Keratinocyte (primary cell): ENCODE measurements around the gene ITIH5. TPM values are rescaled to one million over a fixed set of nuclear protein-coding genes. Genes with fewer than 3 reads are reported as not detected.

ENCODE experiments used
- DNase-seq: peaks from one replicate; pipeline ENCODE4 v3.0.0-alpha.2; 2011; ENCODE audit warnings: low read depth, missing footprints, low spot score
- FAIRE-seq: peaks from 2 replicates; lab custom pipeline; 2011; peaks lifted over from hg19 to GRCh38; lab: Jason Lieb, UNC
- H2AFZ ChIP-seq: 2 replicates; pipeline ENCODE4 v1.6.0; 2012; ENCODE audit warnings: low read length, control low read depth, inconsistent platforms; ENCODE audit not compliant: control insufficient read depth
- H3K27ac ChIP-seq: 2 replicates; pipeline ENCODE4 v1.5.1; 2011; ENCODE audit warnings: low read length; ENCODE audit not compliant: control insufficient read depth, insufficient read depth
- H3K27me3 ChIP-seq: 3 replicates; pipeline ENCODE4 v1.6.0; 2011; ENCODE audit warnings: low read length; ENCODE audit not compliant: control insufficient read depth, insufficient read depth; ENCODE audit errors: extremely low read depth
- H3K36me3 ChIP-seq, 2 experiments: 2 replicates in 1 of 2; 3 replicates in 1 of 2; pipeline ENCODE4 v1.5.1; 2011; ENCODE audit warnings: low read length in 2 of 2, mild to moderate bottlenecking in 1 of 2; ENCODE audit not compliant: control insufficient read depth in 2 of 2, insufficient read depth in 2 of 2; ENCODE audit errors: extremely low read depth in 1 of 2
- H3K4me1 ChIP-seq: 3 replicates; pipeline ENCODE4 v1.5.1; 2011; ENCODE audit warnings: low read length; ENCODE audit not compliant: control insufficient read depth, insufficient read depth; ENCODE audit errors: extremely low read depth
- H3K4me2 ChIP-seq: 3 replicates; pipeline ENCODE4 v1.6.0; 2011; ENCODE audit warnings: low read depth, low read length; ENCODE audit not compliant: control insufficient read depth, insufficient read depth; ENCODE audit errors: extremely low read depth
- H3K4me3 ChIP-seq, 3 experiments: fragments of 200-600 bp in 1 of 3; sonication (generic) in 1 of 3; 2 replicates in 2 of 3; 3 replicates in 1 of 3; pipeline ENCODE4 v1.5.1; 2011 to 2016; ENCODE audit warnings: low read length in 3 of 3, mild to moderate bottlenecking in 3 of 3, control low read depth in 2 of 3, inconsistent platforms in 1 of 3, low read depth in 1 of 3, mixed read lengths in 1 of 3, mixed run types in 1 of 3, moderate library complexity in 1 of 3; ENCODE audit not compliant: control insufficient read depth in 2 of 3, insufficient read depth in 2 of 3; ENCODE audit errors: extremely low read depth in 1 of 3
- H3K79me2 ChIP-seq: 2 replicates; pipeline ENCODE4 v1.6.0; 2012; ENCODE audit warnings: low read length; ENCODE audit not compliant: control insufficient read depth, insufficient read depth
- H3K9ac ChIP-seq: 3 replicates; pipeline ENCODE4 v1.6.0; 2011; ENCODE audit warnings: low read length; ENCODE audit not compliant: control insufficient read depth, insufficient read depth; ENCODE audit errors: extremely low read depth
- H3K9me1 ChIP-seq: 3 replicates; pipeline ENCODE4 v1.6.0; 2011; ENCODE audit warnings: low read length; ENCODE audit not compliant: control insufficient read depth, insufficient read depth; ENCODE audit errors: extremely low read depth
- H3K9me3 ChIP-seq: 2 replicates; pipeline ENCODE4 v1.5.1; 2012; ENCODE audit warnings: low read depth, low read length; ENCODE audit not compliant: control insufficient read depth
- H4K20me1 ChIP-seq: 3 replicates; pipeline ENCODE4 v1.6.0; 2011; ENCODE audit warnings: low read length; ENCODE audit not compliant: control insufficient read depth, insufficient read depth; ENCODE audit errors: extremely low read depth
- EZH2 ChIP-seq: IDR thresholded peaks from one replicate; pipeline ENCODE4 v1.6.1; 2012; ENCODE audit warnings: inconsistent platforms, mild to moderate bottlenecking, low read length, moderate library complexity
- dilution Hi-C: fragments of 300-500 bp; cut with MboI; formaldehyde crosslinking; loops from one replicate; pipeline ENCODE4 v1.7.0; 2020; ENCODE audit warnings: low sequenced_read_pairs; ENCODE audit not compliant: extremely low pct_ligation_motif_present
- polyA plus RNA-seq, 5 experiments: library from polyadenylated mRNA; depleted of rRNA in 3 of 5; stranded (reverse) in 3 of 5; stranded (forward) in 1 of 5; unstranded in 1 of 5; fragments of >200 nt; gene quantifications; 1 replicate in 1 of 5; 2 replicates in 3 of 5; 3 replicates in 1 of 5; pipeline versions ENCODE4 v1.2.1 to v1.2.3, GENCODE V29; 2011 to 2012; ENCODE audit warnings: missing spikeins in 2 of 5, low read depth in 1 of 5, low replicate concordance in 1 of 5
- TF ChIP-seq, protein P1 (sequence below), 3 experiments: IDR thresholded peaks in 1 of 3; conservative IDR thresholded peaks in 1 of 3; optimal IDR thresholded peaks in 1 of 3; 2 replicates in 2 of 3; 3 replicates in 1 of 3; pipeline versions ENCODE3 to v1.5.1; 2011; ENCODE audit warnings: low read length in 3 of 3, mild to moderate bottlenecking in 3 of 3, moderate library complexity in 2 of 3, control low read depth in 1 of 3, inconsistent platforms in 1 of 3; ENCODE audit not compliant: insufficient read depth in 2 of 3; ENCODE audit errors: extremely low read depth in 1 of 3

The ITIH5 gene
- polyA plus RNA-seq, 1 donor (not counting 4 experiments of a cell fraction or from before 2014, with no cell fraction given): not detected

DNA sequence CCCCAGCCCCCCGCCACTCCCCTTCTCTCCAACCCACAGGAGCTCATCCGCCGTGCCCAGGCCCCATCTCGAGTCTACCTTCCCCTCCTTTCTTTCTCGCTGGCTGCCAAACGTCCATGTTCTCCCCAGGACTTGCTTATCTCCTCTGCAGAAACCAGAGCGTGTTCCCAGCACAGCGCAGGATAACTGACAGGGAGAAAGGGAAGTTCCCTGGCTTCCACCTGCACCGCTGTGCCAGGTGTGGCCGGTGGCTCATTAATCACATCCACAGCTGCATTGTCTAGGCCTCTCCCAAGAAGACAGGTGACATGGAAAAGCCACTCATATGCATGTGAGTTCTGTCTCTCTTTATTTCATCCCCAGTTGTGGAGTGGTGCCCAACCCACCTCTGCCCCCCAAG lies 113.2 kb downstream of the ITIH5 start:
- DNase-seq (no peak), FAIRE-seq (no peak)
- Histone ChIP-seq H3K36me3 (no peaks in the 10 kb centered on the region), H3K79me2 (no peaks in the 10 kb centered on the region), H3K9ac (no peak overlapping the region), H3K4me2 (no peak overlapping the region), H3K27ac (no peak overlapping the region), H3K9me3 (no peaks in the 10 kb centered on the region), H3K4me3 (no peak overlapping the region), H4K20me1 (no peaks in the 10 kb centered on the region), H3K4me1 (no peaks in the 10 kb centered on the region), H2AFZ (no peak overlapping the region), H3K9me1 (no peaks in the 10 kb centered on the region), H3K27me3 (no peaks in the 10 kb centered on the region)
- no peak for TF ChIP-seq EZH2
- dilution Hi-C loops: no loop called here

- no peak overlapping the region for H3K27ac ChIP-seq
- H3K36me3 ChIP-seq: no peaks in the 10 kb centered on the region
- H2AFZ ChIP-seq: no peak overlapping the region
- no peaks in the 10 kb centered on the region for H4K20me1 ChIP-seq
- H3K4me3 ChIP-seq: no peak overlapping the region
- no peak overlapping the region for H3K4me2 ChIP-seq
- dilution Hi-C loops: no loop called here
- DNase-seq: no peak
- H3K4me1 ChIP-seq: no peaks in the 10 kb centered on the region
- H3K9me1 ChIP-seq: no peaks in the 10 kb centered on the region
- no peaks in the 10 kb centered on the region for H3K9me3 ChIP-seq
- FAIRE-seq: no peak
- no peak overlapping the region for H3K9ac ChIP-seq
- H3K27me3 ChIP-seq: no peaks in the 10 kb centered on the region
- TF ChIP-seq EZH2: no peak
- TF ChIP-seq, protein P1, sequence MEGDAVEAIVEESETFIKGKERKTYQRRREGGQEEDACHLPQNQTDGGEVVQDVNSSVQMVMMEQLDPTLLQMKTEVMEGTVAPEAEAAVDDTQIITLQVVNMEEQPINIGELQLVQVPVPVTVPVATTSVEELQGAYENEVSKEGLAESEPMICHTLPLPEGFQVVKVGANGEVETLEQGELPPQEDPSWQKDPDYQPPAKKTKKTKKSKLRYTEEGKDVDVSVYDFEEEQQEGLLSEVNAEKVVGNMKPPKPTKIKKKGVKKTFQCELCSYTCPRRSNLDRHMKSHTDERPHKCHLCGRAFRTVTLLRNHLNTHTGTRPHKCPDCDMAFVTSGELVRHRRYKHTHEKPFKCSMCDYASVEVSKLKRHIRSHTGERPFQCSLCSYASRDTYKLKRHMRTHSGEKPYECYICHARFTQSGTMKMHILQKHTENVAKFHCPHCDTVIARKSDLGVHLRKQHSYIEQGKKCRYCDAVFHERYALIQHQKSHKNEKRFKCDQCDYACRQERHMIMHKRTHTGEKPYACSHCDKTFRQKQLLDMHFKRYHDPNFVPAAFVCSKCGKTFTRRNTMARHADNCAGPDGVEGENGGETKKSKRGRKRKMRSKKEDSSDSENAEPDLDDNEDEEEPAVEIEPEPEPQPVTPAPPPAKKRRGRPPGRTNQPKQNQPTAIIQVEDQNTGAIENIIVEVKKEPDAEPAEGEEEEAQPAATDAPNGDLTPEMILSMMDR (optimal IDR thresholded peaks at IDR 0.05 in 1 of 3, IDR thresholded peaks at IDR 0.05 in 1 of 3, conservative IDR thresholded peaks at IDR 0.05 in 1 of 3; ENCODE audit: extremely low read depth in 1 of 3, insufficient read depth in 2 of 3, low read length in 3 of 3): no peak
- H3K79me2 ChIP-seq: no peaks in the 10 kb centered on the region
Observed at GRCh38 chr10:7551950-7552716, 114.6 kb downstream of the ITIH5 start.

- TF ChIP-seq, protein P1 (optimal IDR thresholded peaks at IDR 0.05 in 1 of 3, IDR thresholded peaks at IDR 0.05 in 1 of 3, conservative IDR thresholded peaks at IDR 0.05 in 1 of 3; ENCODE audit: extremely low read depth in 1 of 3, insufficient read depth in 2 of 3, low read length in 3 of 3): no peak
- TF ChIP-seq EZH2: no peak
- dilution Hi-C loops: no loop called here
- no peaks in the 10 kb centered on the region for H3K4me1 ChIP-seq
Observed at GRCh38 chr10:7551289-7551688, 115.5 kb downstream of the ITIH5 start.

More at GRCh38 chr10:7551289-7551688, 115.5 kb downstream of the ITIH5 start:
- H3K9me3 ChIP-seq: no peaks in the 10 kb centered on the region
- no peak overlapping the region for H2AFZ ChIP-seq
- H3K27ac ChIP-seq: no peak overlapping the region
- H3K79me2 ChIP-seq: no peaks in the 10 kb centered on the region
- DNase-seq (no peak), FAIRE-seq (no peak)
- H3K27me3 ChIP-seq: no peaks in the 10 kb centered on the region
- H3K4me3 ChIP-seq: no peak overlapping the region
- H3K9ac ChIP-seq: no peak overlapping the region
- no peak overlapping the region for H3K4me2 ChIP-seq
- H4K20me1 ChIP-seq: no peaks in the 10 kb centered on the region
- no peaks in the 10 kb centered on the region for H3K36me3 ChIP-seq
- H3K9me1 ChIP-seq: no peaks in the 10 kb centered on the region
